HEK293 (cell line): ENCODE measurements around the gene NDUFS1.

ENCODE experiments used
- ZNF792 ChIP-seq: fragments of 450-650 bp; formaldehyde crosslinking; IDR thresholded peaks from 2 replicates; pipeline ENCODE4 v1.5.1; 2016; ENCODE audit warnings: missing biosample characterization, missing genetic modification characterization
- TF ChIP-seq, protein P1 (sequence below): fragments of 450-650 bp; formaldehyde crosslinking; IDR thresholded peaks from 2 replicates; pipeline ENCODE4 v1.5.1; 2016; ENCODE audit warnings: missing biosample characterization, missing genetic modification characterization
- TF ChIP-seq, protein P2 (sequence below): fragments of 450-650 bp; formaldehyde crosslinking; IDR thresholded peaks from 2 replicates; pipeline ENCODE4 v1.5.1; 2016; ENCODE audit warnings: missing biosample characterization, missing genetic modification characterization

GRCh38 chr2:206084439-206084869 is 74.8 kb downstream of the NDUFS1 start:
- TF ChIP-seq, protein P1, sequence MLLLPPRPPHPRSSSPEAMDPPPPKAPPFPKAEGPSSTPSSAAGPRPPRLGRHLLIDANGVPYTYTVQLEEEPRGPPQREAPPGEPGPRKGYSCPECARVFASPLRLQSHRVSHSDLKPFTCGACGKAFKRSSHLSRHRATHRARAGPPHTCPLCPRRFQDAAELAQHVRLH: no peak
- TF ChIP-seq, protein P2, sequence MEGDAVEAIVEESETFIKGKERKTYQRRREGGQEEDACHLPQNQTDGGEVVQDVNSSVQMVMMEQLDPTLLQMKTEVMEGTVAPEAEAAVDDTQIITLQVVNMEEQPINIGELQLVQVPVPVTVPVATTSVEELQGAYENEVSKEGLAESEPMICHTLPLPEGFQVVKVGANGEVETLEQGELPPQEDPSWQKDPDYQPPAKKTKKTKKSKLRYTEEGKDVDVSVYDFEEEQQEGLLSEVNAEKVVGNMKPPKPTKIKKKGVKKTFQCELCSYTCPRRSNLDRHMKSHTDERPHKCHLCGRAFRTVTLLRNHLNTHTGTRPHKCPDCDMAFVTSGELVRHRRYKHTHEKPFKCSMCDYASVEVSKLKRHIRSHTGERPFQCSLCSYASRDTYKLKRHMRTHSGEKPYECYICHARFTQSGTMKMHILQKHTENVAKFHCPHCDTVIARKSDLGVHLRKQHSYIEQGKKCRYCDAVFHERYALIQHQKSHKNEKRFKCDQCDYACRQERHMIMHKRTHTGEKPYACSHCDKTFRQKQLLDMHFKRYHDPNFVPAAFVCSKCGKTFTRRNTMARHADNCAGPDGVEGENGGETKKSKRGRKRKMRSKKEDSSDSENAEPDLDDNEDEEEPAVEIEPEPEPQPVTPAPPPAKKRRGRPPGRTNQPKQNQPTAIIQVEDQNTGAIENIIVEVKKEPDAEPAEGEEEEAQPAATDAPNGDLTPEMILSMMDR (tag by site-specific recombination): no peak
- no peak for TF ChIP-seq ZNF792 (tag by site-specific recombination)
